Dedifferentiated amniotic fluid mesenchymal stem cell (primary cell): Measurements from ENCODE around the gene KTI12.

ENCODE experiments used
- DNase-seq: peaks from one replicate; pipeline ENCODE4 v3.0.0-alpha.2; 2016; ENCODE audit errors: extremely low spot score

KTI12 gene

DNA sequence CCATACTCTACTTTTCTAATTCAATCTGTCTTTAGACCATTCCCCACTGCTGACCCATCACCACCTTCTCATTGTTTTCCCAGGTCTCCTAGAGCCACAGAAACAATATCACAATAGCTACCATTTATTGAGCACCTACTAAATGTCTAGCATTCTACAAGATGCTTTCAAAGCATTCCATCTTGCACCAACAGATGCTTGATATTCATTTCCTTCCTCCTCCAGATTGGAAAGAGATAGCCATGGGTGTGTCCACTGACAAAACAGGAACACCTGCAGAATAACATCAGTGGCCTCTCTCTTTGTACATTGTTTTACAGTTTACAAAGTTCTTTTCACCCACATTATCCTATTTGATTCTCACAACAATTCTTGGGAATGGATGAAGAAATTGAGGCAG is 45.4 kb downstream of the KTI12 start:
- no peak for DNase-seq

DNA sequence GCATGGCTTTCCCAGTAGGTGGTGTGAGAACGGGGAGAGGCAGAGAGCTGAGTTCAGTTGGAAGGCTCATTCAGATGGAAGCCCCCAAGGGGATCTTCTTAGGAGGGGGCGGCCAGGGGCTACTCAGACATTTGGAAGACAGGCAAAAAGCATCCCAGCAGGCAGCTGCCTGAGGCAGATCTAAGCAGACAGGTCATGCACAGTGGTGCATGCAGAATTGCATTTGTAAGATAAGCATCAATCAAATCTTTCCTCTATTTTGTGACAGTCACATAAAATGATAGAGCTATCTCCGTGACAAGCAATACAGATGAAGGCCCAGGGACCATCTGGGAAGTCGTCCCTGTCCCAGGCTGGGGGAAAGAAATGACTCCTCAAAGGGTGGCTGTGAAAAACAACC is 46.9 kb downstream of the KTI12 start:
- no peak for DNase-seq

DNA sequence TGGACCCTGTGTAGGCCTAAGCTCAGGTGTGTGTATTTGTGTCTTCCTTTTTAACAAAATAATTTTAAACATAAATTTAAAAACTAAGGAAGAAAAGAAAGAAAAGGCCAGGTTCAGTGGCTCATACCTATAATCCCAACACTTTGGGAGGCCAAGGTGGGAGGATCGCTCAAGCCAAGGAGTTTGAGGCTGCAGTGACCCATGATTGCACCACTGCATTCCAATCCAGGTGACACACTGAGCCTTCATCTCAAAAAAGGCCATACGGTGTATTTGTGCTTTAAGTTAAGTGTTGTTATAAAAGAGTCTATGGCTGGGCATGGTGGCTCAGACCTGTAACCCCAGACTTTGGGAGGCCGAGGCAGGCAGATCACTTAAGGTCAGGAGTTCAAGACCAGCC is 51.4 kb downstream of the KTI12 start:
- DNase-seq = no peak
